ENCODE data around the gene PKNOX1.
"Not testable (repeated sequence)": the region's sequence is repeated elsewhere in the genome, so short reads cannot be mapped to it uniquely, and the experiment has no call there.

PKNOX1 gene

GRCh38 chr21:42951193-42951592 lies 23.2 kb upstream of the PKNOX1 start:
- DNase-seq, result not testable (repeated sequence)

- no peak for DNase-seq
These were observed 17.3 kb upstream of the PKNOX1 start for GRCh38 chr21:42956824-42957630.

GRCh38 chr21:42958122-42958521 lies 16.2 kb upstream of the PKNOX1 start:
- not testable (repeated sequence) for DNase-seq

- DNase-seq, result no peak
These were observed 14.6 kb upstream of the PKNOX1 start for GRCh38 chr21:42959728-42960127.

- DNase-seq, result no peak
These were observed 11.9 kb upstream of the PKNOX1 start for GRCh38 chr21:42962380-42963007.

GRCh38 chr21:42964086-42964485 lies 10.3 kb upstream of the PKNOX1 start:
- DNase-seq, result no peak

- no peak for DNase-seq
These were observed 9.7 kb upstream of the PKNOX1 start for GRCh38 chr21:42964546-42965210.

GRCh38 chr21:42965211-42965560 lies 9.2 kb upstream of the PKNOX1 start:
- DNase-seq, result no peak

- not testable (repeated sequence) for DNase-seq
These were observed 6.7 kb upstream of the PKNOX1 start for GRCh38 chr21:42967616-42968015.

- DNase-seq, result no peak
These were observed 5.2 kb upstream of the PKNOX1 start for GRCh38 chr21:42969193-42969600.

- no peak for DNase-seq
These were observed 3.3 kb upstream of the PKNOX1 start for GRCh38 chr21:42970946-42971653.

- no peak for DNase-seq
These were observed 2.5 kb upstream of the PKNOX1 start for GRCh38 chr21:42971897-42972275.

GRCh38 chr21:42973309-42973990 lies 912 bp upstream of the PKNOX1 start:
- DNase-seq, result no peak

- DNase-seq, result peak; percentile 80
These were observed 764 bp downstream of the PKNOX1 start for GRCh38 chr21:42974832-42975820.

- DNase-seq, result peak; percentile 28
These were observed 1.7 kb downstream of the PKNOX1 start for GRCh38 chr21:42975886-42976608.

- peak; percentile 55 for DNase-seq
These were observed 6.2 kb downstream of the PKNOX1 start for GRCh38 chr21:42980312-42981213.

GRCh38 chr21:42981214-42981523 lies 6.8 kb downstream of the PKNOX1 start:
- no peak for DNase-seq

GRCh38 chr21:42981862-42982261 lies 7.5 kb downstream of the PKNOX1 start:
- DNase-seq, result no peak

- no peak for DNase-seq
These were observed 8.7 kb downstream of the PKNOX1 start for GRCh38 chr21:42983103-42983502.

GRCh38 chr21:42983869-42984268 lies 9.5 kb downstream of the PKNOX1 start:
- no peak for DNase-seq

Measured in hematopoietic multipotent progenitor cell treated with erythropoietin and hydrocortisone succinate and interleukin-3 and kit ligand, for 4 days (in vitro differentiated cells).